GM18499 (cell line): ENCODE data around the gene DGUOK.
"Not testable (repeated sequence)": the region's sequence is repeated elsewhere in the genome, so short reads cannot be mapped to it uniquely, and the experiment has no call there.

ENCODE experiments used
- ATAC-seq: cut with Tn5 transposase; IDR thresholded peaks from one replicate; pipeline ENCODE4 v1.9.1; 2021; ENCODE audit warnings: moderate number of reproducible peaks; ENCODE audit not compliant: insufficient read depth, unreplicated experiment

The DGUOK gene

GRCh38 chr2:73918856-73919255 lies 7.8 kb upstream of the DGUOK start:
- no peak for ATAC-seq

GRCh38 chr2:73919596-73920228 lies 7.0 kb upstream of the DGUOK start:
- ATAC-seq: no peak

DNA sequence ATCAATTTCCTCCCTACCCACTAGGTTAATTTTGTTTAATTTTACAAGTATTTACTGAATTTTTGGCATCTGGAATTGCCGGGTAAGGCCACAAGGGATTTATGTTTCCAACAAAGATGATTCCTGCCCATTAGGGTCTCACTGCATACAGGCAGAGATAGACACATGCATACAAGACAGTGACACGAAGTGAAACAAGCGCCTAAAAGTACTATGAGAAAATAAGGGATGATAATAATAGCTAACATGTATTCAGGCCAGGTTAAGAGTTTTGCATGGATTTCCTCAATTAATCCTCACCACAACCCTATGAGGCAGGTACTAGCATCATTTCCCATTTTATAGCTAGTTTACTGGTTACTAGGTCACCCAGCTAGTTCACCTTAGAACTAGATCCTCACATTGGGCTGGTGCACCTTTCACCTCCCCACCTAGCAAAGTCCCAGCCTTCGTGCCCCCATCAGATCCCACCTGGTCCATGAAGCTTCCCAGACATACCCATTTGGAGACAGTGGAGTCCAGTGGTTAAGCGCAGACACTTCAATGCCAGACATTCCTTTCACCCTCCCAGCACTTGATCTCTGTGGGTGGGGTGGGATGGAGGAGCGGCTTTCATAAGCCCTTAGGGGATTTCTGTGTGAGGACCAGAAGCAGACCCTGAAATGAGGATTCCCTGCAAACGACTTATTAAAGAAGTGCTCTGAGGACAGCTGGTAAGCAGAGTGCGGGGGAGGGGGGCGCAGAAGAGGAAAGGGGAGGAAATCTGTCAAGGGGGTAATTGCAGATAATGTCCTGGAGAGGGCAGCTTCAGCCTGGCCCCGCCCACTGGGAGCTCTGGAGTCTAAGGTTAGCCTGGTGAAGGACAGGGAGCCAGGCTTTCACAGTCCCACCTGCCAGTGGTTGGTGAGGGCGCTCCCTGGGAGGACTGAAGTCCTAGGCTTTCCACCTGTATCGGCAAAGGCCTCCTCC lies 5.8 kb upstream of the DGUOK start:
- no peak for ATAC-seq

DNA sequence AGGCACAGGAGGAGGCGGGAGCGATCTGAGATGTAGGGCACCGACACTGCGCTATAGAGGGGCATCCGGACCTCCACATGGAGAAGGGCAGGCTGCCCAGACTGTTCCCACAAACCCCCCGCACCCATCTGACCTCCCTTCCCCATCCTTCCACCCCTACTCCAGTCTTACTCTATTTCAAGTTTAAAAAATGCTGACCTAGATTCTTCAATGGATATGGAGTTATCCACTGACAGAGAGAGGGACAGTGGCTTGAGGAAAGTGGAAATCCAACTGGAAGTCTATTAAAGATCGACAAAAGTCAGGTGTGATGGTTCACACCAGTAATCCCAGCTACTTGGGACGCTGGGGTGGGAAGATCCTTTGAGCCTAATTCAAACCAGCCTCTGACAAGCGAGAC lies 5.1 kb upstream of the DGUOK start:
- no peak for ATAC-seq

GRCh38 chr2:73922681-73923080 lies 4.0 kb upstream of the DGUOK start:
- ATAC-seq: no peak

DNA sequence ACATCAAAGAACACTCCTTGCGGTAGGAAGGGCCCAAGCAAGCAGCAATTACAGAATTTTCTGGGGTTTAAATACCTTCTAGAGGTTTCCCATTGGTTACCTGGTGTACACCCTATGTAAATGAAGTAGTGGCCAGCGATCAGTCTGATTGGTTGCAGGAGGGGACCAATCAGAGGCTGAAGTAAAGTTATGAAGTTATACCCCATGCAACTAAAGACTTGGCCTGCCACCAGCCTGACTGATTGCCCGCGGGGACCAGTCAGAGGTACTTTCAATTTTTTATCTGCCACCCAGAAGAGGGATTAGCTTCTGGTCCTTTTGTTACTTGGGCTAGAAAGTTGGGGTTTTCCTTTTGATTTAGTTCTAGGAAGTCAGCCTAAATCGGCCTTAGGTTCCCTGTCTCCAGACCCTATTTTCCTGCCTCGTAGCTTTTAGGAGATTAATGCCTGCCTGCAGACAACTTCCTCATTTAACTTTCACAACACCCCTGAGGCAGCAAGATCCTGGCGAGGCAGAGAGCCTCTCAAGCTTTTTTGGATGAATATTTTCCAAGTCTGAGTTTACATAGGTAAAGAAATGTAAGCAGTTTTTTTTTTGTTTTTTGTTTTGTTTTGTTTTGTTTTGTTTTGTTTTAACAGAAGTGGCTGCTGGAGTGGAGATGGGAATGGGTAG lies 1.5 kb upstream of the DGUOK start:
- no peak for ATAC-seq

GRCh38 chr2:73925853-73926492 lies 707 bp upstream of the DGUOK start:
- ATAC-seq: no peak

GRCh38 chr2:73927344-73927743 lies 664 bp downstream of the DGUOK start:
- no peak for ATAC-seq

- ATAC-seq: no peak
Observed at GRCh38 chr2:73928963-73929347, 2.3 kb downstream of the DGUOK start.

GRCh38 chr2:73930386-73930785 lies 3.7 kb downstream of the DGUOK start:
- no peak for ATAC-seq

GRCh38 chr2:73931531-73932500 lies 5.1 kb downstream of the DGUOK start:
- no peak for ATAC-seq

DNA sequence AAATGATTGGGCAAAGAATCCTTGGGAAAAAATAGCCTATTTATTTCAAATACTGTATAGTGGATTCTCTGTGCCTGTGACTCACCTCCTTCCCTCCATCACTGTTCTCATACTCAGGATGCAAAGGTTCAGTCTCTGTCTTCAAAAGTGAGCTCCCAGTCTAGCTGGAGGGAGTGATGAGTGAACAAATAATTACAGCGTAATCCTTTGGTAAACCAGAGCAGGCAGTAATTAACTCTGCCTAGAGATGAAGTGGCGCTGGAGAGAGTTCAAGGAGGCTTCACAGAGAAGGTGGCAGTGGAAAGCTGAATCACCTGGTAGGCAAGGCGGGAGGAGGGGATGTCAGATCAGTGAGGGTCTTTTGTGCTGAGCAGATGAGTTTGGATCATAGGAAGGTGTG lies 6.5 kb downstream of the DGUOK start:
- no peak for ATAC-seq

- no peak for ATAC-seq
Observed at GRCh38 chr2:73935641-73936040, 9.0 kb downstream of the DGUOK start.

GRCh38 chr2:73937103-73937885 lies 10.6 kb downstream of the DGUOK start:
- no peak for ATAC-seq

DNA sequence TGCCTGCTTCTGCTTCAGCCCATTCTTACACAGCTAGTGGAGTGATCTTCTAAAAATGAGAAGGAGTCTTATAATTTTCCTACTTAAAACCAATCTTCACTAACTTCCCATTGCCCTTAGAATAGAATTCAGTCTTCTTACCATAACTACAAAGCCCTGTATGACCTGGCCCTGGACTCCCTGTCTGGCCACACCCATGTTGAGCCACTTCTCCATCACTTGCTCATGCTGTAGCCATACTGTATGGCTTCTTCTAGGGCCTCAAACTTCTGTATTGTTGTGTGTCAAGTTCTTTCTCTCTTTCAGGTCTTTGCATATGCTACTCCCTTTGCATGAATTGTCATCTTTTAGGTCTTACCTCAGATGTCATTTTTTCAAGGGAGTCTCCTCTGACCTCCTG lies 11.2 kb downstream of the DGUOK start:
- no peak for ATAC-seq

DNA sequence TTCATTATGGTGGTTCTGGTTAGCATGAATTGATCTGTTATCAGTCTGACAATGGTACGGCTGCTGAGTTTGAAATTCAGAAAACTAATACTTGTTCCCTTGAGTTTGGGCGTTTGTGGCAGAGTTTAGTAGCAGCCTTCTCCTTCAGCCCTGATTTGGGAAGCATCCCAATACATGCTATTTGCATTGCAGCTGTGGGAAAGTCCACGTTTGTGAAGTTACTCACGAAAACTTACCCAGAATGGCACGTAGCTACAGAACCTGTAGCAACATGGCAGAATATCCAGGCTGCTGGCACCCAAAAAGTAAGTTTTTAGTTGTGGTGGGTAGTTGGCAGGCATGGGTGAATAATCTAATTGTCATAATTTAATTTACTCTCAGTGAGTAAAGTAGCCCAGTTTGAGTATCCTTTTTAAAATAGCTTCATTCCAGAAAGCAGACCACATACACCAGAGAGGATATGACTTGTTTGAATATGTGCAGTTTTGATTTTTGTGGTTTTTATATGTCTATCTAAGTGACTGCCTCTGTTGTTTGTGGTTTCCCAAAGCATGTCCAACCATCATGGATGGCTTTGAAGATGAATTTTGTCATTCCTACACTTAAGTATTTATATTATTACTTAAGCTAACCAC lies 12.2 kb downstream of the DGUOK start:
- no peak for ATAC-seq

GRCh38 chr2:73939419-73939818 lies 12.7 kb downstream of the DGUOK start:
- no peak for ATAC-seq

GRCh38 chr2:73940066-73940465 lies 13.4 kb downstream of the DGUOK start:
- ATAC-seq: not testable (repeated sequence)
